ENCODE results near the gene UBA6.

UBA6 gene

DNA sequence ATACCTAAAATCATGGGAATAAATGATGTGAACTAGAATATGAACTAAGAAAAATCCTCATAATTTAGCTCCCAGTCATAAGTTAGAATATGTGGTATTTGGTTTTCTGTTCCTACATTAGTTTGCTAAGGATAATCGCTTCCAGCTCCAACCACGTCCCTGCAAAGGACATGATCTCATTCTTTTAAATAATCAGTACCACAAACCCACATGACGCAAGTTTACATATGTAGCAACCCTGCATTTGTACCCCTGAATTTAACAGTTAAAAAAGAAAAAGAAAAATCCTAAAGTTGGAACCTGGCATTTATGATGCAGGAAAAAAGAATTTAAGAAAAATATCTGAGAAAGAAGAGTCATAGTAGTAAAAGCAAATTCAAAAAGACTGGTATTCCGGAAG lies 13.3 kb downstream of the UBA6 start:
- Histone ChIP-seq H3K4me2 (ENCODE audit: low read depth, low read length, poor library complexity, severe bottlenecking) (no peak overlapping the region), H3K36me3 (ENCODE audit: insufficient read depth, low read length) (peaks cover 5% of the 10 kb centered on the region; the same call in 1 of the 2 replicates), H4K20me1 (ENCODE audit: insufficient read depth, low read length, poor library complexity, severe bottlenecking) (peaks cover 16% of the 10 kb centered on the region), H3F3A (ENCODE audit: low read depth) (0 out of 2 replicates have a peak, but pooled peaks cover 3% of the 10 kb centered on the region), H3K79me2 (ENCODE audit: insufficient read depth, low read length) (peaks cover 59% of the 10 kb centered on the region), H2AFZ (ENCODE audit: low read length) (no peak overlapping the region), H3K9me3 (ENCODE audit: insufficient read depth, low read depth, low read length) (no peaks in the 10 kb centered on the region), H3K27me3 (ENCODE audit: insufficient read depth, low read length, poor library complexity, severe bottlenecking) (no peaks in the 10 kb centered on the region), H3K9me2 (replicated peaks; ENCODE audit: low read depth, low read length) (no peaks in the 10 kb centered on the region), H3K4me1 (ENCODE audit: insufficient read depth, low read length, poor library complexity, severe bottlenecking) (peaks cover 40% of the 10 kb centered on the region), H3K9ac (ENCODE audit: low read depth, low read length, poor library complexity, severe bottlenecking) (no peak overlapping the region), H3K4me3 (ENCODE audit: low read length, poor library complexity, severe bottlenecking) (no peak overlapping the region)
- TF ChIP-seq EZH2phosphoT487 (IDR thresholded peaks at IDR 0.05; ENCODE audit: borderline replicate concordance), result no peak
- TF ChIP-seq, protein P1, sequence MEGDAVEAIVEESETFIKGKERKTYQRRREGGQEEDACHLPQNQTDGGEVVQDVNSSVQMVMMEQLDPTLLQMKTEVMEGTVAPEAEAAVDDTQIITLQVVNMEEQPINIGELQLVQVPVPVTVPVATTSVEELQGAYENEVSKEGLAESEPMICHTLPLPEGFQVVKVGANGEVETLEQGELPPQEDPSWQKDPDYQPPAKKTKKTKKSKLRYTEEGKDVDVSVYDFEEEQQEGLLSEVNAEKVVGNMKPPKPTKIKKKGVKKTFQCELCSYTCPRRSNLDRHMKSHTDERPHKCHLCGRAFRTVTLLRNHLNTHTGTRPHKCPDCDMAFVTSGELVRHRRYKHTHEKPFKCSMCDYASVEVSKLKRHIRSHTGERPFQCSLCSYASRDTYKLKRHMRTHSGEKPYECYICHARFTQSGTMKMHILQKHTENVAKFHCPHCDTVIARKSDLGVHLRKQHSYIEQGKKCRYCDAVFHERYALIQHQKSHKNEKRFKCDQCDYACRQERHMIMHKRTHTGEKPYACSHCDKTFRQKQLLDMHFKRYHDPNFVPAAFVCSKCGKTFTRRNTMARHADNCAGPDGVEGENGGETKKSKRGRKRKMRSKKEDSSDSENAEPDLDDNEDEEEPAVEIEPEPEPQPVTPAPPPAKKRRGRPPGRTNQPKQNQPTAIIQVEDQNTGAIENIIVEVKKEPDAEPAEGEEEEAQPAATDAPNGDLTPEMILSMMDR (conservative IDR thresholded peaks at IDR 0.05; ENCODE audit: low read length), result no peak

DNA sequence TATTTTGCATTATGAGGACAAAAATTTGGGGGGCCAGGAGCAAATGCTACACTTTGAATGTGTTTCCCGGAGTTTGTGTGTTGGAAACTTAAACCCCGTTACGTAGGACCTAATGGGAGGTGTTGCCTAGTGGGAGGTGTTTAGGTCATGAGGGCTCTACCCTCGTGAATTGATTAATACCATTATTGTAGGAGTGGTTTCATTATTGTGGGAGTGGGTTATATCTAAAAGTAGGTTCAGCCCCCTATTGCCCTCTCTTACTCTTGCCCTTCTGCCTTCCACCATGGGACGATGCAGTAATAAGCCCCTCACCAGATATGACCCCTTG lies 15.5 kb downstream of the UBA6 start:
- Histone ChIP-seq H3K27me3 (ENCODE audit: insufficient read depth, low read length, poor library complexity, severe bottlenecking) (no peaks in the 10 kb centered on the region), H3K79me2 (ENCODE audit: insufficient read depth, low read length) (peaks cover 55% of the 10 kb centered on the region), H3K9ac (ENCODE audit: low read depth, low read length, poor library complexity, severe bottlenecking) (no peak overlapping the region), H3K36me3 (ENCODE audit: insufficient read depth, low read length) (peaks cover 14% of the 10 kb centered on the region), H3K9me2 (replicated peaks; ENCODE audit: low read depth, low read length) (no peaks in the 10 kb centered on the region), H3K4me3 (ENCODE audit: low read length, poor library complexity, severe bottlenecking) (no peak overlapping the region), H3F3A (ENCODE audit: low read depth) (0 out of 2 replicates have a peak, but pooled peaks cover 3% of the 10 kb centered on the region), H2AFZ (ENCODE audit: low read length) (no peak overlapping the region), H4K20me1 (ENCODE audit: insufficient read depth, low read length, poor library complexity, severe bottlenecking) (peaks cover 11% of the 10 kb centered on the region), H3K9me3 (ENCODE audit: insufficient read depth, low read depth, low read length) (no peaks in the 10 kb centered on the region), H3K4me1 (ENCODE audit: insufficient read depth, low read length, poor library complexity, severe bottlenecking) (peaks cover 27% of the 10 kb centered on the region), H3K4me2 (ENCODE audit: low read depth, low read length, poor library complexity, severe bottlenecking) (peak overlapping the region; percentile 25)
- TF ChIP-seq, protein P1 (conservative IDR thresholded peaks at IDR 0.05; ENCODE audit: low read length), result no peak
- TF ChIP-seq EZH2phosphoT487 (IDR thresholded peaks at IDR 0.05; ENCODE audit: borderline replicate concordance), result no peak

GRCh38 chr4:67684839-67685531 lies 16.0 kb downstream of the UBA6 start:
- no peak overlapping the region for H2AFZ ChIP-seq (ENCODE audit: low read length)
- peaks cover 50% of the 10 kb centered on the region for H3K79me2 ChIP-seq (ENCODE audit: insufficient read depth, low read length)
- TF ChIP-seq EZH2phosphoT487 (IDR thresholded peaks at IDR 0.05; ENCODE audit: borderline replicate concordance), result no peak
- TF ChIP-seq, protein P1 (conservative IDR thresholded peaks at IDR 0.05; ENCODE audit: low read length), result no peak
- H3K27me3 ChIP-seq (ENCODE audit: insufficient read depth, low read length, poor library complexity, severe bottlenecking), result no peaks in the 10 kb centered on the region
- H3K9me3 ChIP-seq (ENCODE audit: insufficient read depth, low read depth, low read length), result no peaks in the 10 kb centered on the region
- H4K20me1 ChIP-seq (ENCODE audit: insufficient read depth, low read length, poor library complexity, severe bottlenecking), result peaks cover 10% of the 10 kb centered on the region
- peaks cover 19% of the 10 kb centered on the region for H3K36me3 ChIP-seq (ENCODE audit: insufficient read depth, low read length)
- peak overlapping the region; percentile 25 for H3K4me2 ChIP-seq (ENCODE audit: low read depth, low read length, poor library complexity, severe bottlenecking)
- no peak overlapping the region for H3K9ac ChIP-seq (ENCODE audit: low read depth, low read length, poor library complexity, severe bottlenecking)
- no peaks in the 10 kb centered on the region for H3K9me2 ChIP-seq (replicated peaks; ENCODE audit: low read depth, low read length)
- H3K4me3 ChIP-seq (ENCODE audit: low read length, poor library complexity, severe bottlenecking), result no peak overlapping the region
- H3F3A ChIP-seq (ENCODE audit: low read depth), result 0 out of 2 replicates have a peak, but pooled peaks cover 3% of the 10 kb centered on the region
- peaks cover 22% of the 10 kb centered on the region for H3K4me1 ChIP-seq (ENCODE audit: insufficient read depth, low read length, poor library complexity, severe bottlenecking)
